K562 (cell line): Measurements from ENCODE around the gene MIB2. TPM values are rescaled to one million over a fixed set of nuclear protein-coding genes. Genes with fewer than 3 reads are reported as not detected.

Experiments used
- ATAC-seq: fragments of 200-7000 bp; cut with Tn5 transposase; 3 replicates; pipeline ENCODE4 v1.9.1; 2020; ENCODE audit warnings: moderate library complexity
- BruUV-seq: library from RNA; stranded (reverse); fragments of 400-500 nt; replicated peaks from 2 replicates; lab custom pipeline; 2021; lab: Mats Ljungman, UMichigan
- CTCF ChIA-PET: fragments of 300-600 bp; formaldehyde crosslinking; extraction: SDS; loops from one replicate; lab custom pipeline; 2021; ENCODE audit warnings: low intra/inter-chr PET ratio; lab: Yijun Ruan, JAX
- POLR2A ChIA-PET: fragments of 300-600, 350-650 bp; sonication (Branson Sonifier 250); formaldehyde crosslinking; extraction: SDS; loops from one replicate; lab custom pipeline; 2021; ENCODE audit warnings: antibody characterized with exemption, inconsistent platforms; lab: Yijun Ruan, JAX
- DNase-seq, 4 experiments: peaks; one replicate each; pipeline versions ENCODE4 v3.0.0 to v3.0.0-alpha.2; 2011 to 2018; ENCODE audit warnings: low spot score in 3 of 4, mixed read lengths in 3 of 4; ENCODE audit errors: extremely low read depth in 1 of 4
- FAIRE-seq: peaks from 2 replicates; lab custom pipeline; 2011; peaks lifted over from hg19 to GRCh38; lab: Jason Lieb, UNC
- H2AFZ ChIP-seq: 2 replicates; pipeline ENCODE4 v1.6.0; 2011; ENCODE audit warnings: low read depth, low read length, control low read depth, inconsistent platforms
- H3K27ac ChIP-seq: fragments of 200-600 bp; 3 replicates; pipeline ENCODE4 v1.8.0; 2011; ENCODE audit warnings: low read depth, mild to moderate bottlenecking, control low read depth, inconsistent platforms, low read length, moderate library complexity, mixed read lengths; ENCODE audit errors: extremely low read depth
- H3K27me3 ChIP-seq, 2 experiments: fragments of 300-600 bp in 1 of 2; 2 replicates in 1 of 2; 3 replicates in 1 of 2; pipeline versions ENCODE4 v1.6.0 to v1.8.0; 2011; ENCODE audit warnings: inconsistent platforms in 2 of 2, low read length in 2 of 2, mild to moderate bottlenecking in 1 of 2, mixed read lengths in 1 of 2, moderate library complexity in 1 of 2; ENCODE audit not compliant: control insufficient read depth in 2 of 2, insufficient read depth in 2 of 2
- H3K36me3 ChIP-seq: fragments of 300-600 bp; 3 replicates; pipeline ENCODE4 v1.8.0; 2011; ENCODE audit warnings: mild to moderate bottlenecking, low read length, inconsistent platforms; ENCODE audit not compliant: control insufficient read depth, insufficient read depth
- H3K4me1 ChIP-seq, 2 experiments: fragments of 200-600 bp in 1 of 2; replicated peaks in 1 of 2; 2 replicates in 1 of 2; 3 replicates in 1 of 2; pipeline versions ENCODE4 v1.5.1 to v1.8.0; 2011; ENCODE audit warnings: inconsistent platforms in 2 of 2, low read length in 2 of 2, mild to moderate bottlenecking in 1 of 2, mixed read lengths in 1 of 2, moderate library complexity in 1 of 2; ENCODE audit not compliant: control insufficient read depth in 2 of 2, insufficient read depth in 2 of 2
- H3K4me2 ChIP-seq: 2 replicates; pipeline ENCODE4 v1.6.1; 2011; ENCODE audit warnings: low read length, control low read depth, inconsistent platforms, mixed read lengths; ENCODE audit not compliant: insufficient read depth
- H3K4me3 ChIP-seq: fragments of 200-600 bp; sonication (generic), shearing (Covaris generic); 2 replicates; pipeline ENCODE4 v1.5.1; 2016; ENCODE audit warnings: control low read depth, inconsistent platforms
- H3K79me2 ChIP-seq: fragments of 200-600 bp; 3 replicates; pipeline ENCODE4 v1.8.0; 2011; ENCODE audit warnings: low read length, inconsistent platforms; ENCODE audit not compliant: control insufficient read depth, insufficient read depth
- H3K9ac ChIP-seq, 2 experiments: 2 replicates each; pipeline versions ENCODE4 v1.6.0 to v1.6.1; 2011; ENCODE audit warnings: low read depth in 2 of 2, low read length in 2 of 2, control low read depth in 1 of 2, inconsistent platforms in 1 of 2, mild to moderate bottlenecking in 1 of 2, mixed read lengths in 1 of 2; ENCODE audit not compliant: insufficient read depth in 1 of 2
- H3K9me1 ChIP-seq: one replicate; pipeline ENCODE4 v1.6.0; 2011; ENCODE audit warnings: inconsistent platforms, mild to moderate bottlenecking, low read length, moderate library complexity; ENCODE audit not compliant: control insufficient read depth, insufficient read depth
- H3K9me3 ChIP-seq: replicated peaks from 2 replicates; pipeline ENCODE4 v1.5.1; 2011; ENCODE audit warnings: low read depth, low read length, inconsistent platforms; ENCODE audit not compliant: control insufficient read depth, insufficient read depth
- H4K20me1 ChIP-seq: replicated peaks from 2 replicates; pipeline ENCODE4 v1.6.1; 2011; ENCODE audit warnings: low read length, inconsistent platforms, mixed read lengths; ENCODE audit not compliant: control insufficient read depth, insufficient read depth
- ZBTB33 ChIP-seq: sonication (generic); formaldehyde crosslinking; IDR thresholded peaks from 2 replicates; pipeline ENCODE4 v1.8.1; 2023; ENCODE audit warnings: mild to moderate bottlenecking, missing genetic modification reagents
- ZNF143 ChIP-seq: sonication (generic); formaldehyde crosslinking; IDR thresholded peaks from 2 replicates; pipeline ENCODE4 v1.9.0; 2022; ENCODE audit warnings: mild to moderate bottlenecking, missing genetic modification reagents
- WGBS: fragments of 100-300 bp; shearing (Covaris generic); methylation state at CpG from one replicate; pipeline ENCODE4 v1.1.6; 2016; ENCODE audit warnings: low coverage, mixed read lengths; ENCODE audit not compliant: insufficient coverage; ENCODE audit errors: missing lambda C conversion rate; 5-methylcytosine and 5-hydroxymethylcytosine counted together
- in situ Hi-C: fragments of 300-500 bp; cut with MboI; formaldehyde crosslinking; loops from 4 replicates; pipeline ENCODE4 v1.15.0; 2018; ENCODE audit warnings: inconsistent platforms, mixed read lengths
- intact Hi-C: fragments of 100-400 bp; cut with micrococcal nuclease; formaldehyde crosslinking; loops from 2 replicates; pipeline ENCODE4 v1.14.2; 2022
- polyA plus RNA-seq, 8 experiments: library from polyadenylated mRNA; depleted of rRNA in 4 of 8; stranded (reverse) in 5 of 8; unstranded in 3 of 8; fragments of >200 nt; fragmentation: Nextera tagmentation in 2 of 8; fragmentation: Illumina TruSeq in 1 of 8; extraction: Ambion mirVana in 2 of 8; extraction: Trizol in 1 of 8; gene quantifications; 2 replicates each; pipeline versions ENCODE4 v1.2.1 to v1.2.3, GENCODE V29; 2011 to 2014; ENCODE audit warnings: inconsistent platforms in 1 of 8, missing spikeins in 1 of 8
- total RNA-seq, 7 experiments: library from RNA; depleted of rRNA in 6 of 7; stranded (reverse); fragments of >200 nt in 6 of 7; fragmentation: Illumina TruSeq in 2 of 7; extraction: Trizol in 2 of 7; gene quantifications; 2 replicates each; pipeline versions ENCODE4 v1.2.1 to v1.2.3, GENCODE V29; 2011 to 2021; ENCODE audit warnings: low replicate concordance in 1 of 7

MIB2 gene
- total and polyA plus RNA-seq, 9 of the 15 experiments (the other 6 are each of a cell fraction or from before 2014, with no cell fraction given), result 0.04 to 17.0 (median 4.9) TPM; not detected in 1

- Histone ChIP-seq H3K36me3 (no peaks in the 10 kb centered on the region), H3K4me3 (no peak overlapping the region), H3K27me3 (no peaks in the 10 kb centered on the region), H3K9me1 (no peaks in the 10 kb centered on the region), H3K4me1 (peaks cover 0 to 99% of the 10 kb centered on the region in 2 experiments; a peak in 3 of 5 replicates), H4K20me1 (peaks cover 7% of the 10 kb centered on the region; the same call in 1 of the 2 replicates), H3K9ac (peak overlapping the region in 1 of 2 experiments; percentile 26; a peak in 1 of 4 replicates), H3K27ac (no peak overlapping the region), H2AFZ (no peak overlapping the region), H3K9me3 (no peaks in the 10 kb centered on the region), H3K4me2 (no peak overlapping the region), H3K79me2 (no peaks in the 10 kb centered on the region)
- DNase-seq, result no peak
- WGBS, result 76% methylated on average over 31 of the region's 51 CpGs
- FAIRE-seq, result no peak
- TF ChIP-seq ZNF143 (CRISPR knock-in tag) (no peak), ZBTB33 (CRISPR knock-in tag) (peak; percentile 83)
- ATAC-seq, result no peak
- in situ Hi-C loops (no loop called here), intact Hi-C loops (no loop called here)
- POLR2A ChIA-PET, result interaction anchor here (1.0 kb wide), 1 partner anchor 9 kb away, joined by 3 read pairs; the partner anchor contains the start of gene MIB2
- CTCF ChIA-PET, result no interaction called here
- BruUV-seq, result no TSS peak
Observed at GRCh38 chr1:1623631-1624442, 8.5 kb downstream of the MIB2 start.
